Stimulated activated CD4-positive, alpha-beta T cell treated with anti-CD3 and anti-CD28 coated beads, Interleukin-4, amount 100 ng/mL, for 24 hours (primary cell): ENCODE data around the gene SDSL.

ENCODE experiments used
- DNase-seq: peaks from one replicate; pipeline ENCODE4 v3.0.0-alpha.2; 2020

The SDSL gene

DNA sequence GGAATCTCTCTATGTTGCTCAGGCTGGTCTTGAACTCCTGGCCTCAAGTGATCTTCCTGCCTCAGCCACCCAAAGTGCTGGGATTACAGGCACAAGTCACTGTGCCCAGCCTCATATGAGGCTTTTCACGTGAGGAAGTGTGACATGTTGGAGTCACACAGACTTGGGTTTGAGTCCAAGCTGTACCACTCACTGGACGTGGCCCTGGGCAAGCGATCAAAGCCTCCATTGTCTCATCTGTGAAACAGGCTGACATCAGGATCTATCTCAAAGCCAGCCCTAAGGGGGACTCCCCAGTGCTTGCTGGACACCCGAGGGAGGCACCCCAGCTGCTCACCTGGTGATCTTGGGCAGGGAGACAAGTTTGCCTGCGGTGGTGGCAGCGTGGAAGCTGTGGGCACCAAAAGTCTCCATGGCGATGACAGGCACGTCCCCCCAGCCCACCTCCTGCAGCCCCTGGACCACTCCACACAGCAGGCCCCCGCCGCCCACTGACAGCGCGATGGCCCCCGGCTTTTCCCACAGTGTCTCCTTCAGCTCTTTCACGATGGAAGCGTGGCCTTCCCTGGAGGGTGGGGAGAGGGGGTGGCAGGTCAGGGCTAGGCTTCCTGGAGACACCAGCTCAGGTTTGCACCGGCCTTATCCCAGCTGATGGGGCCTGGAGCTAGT, 25.2 kb upstream of the SDSL start:
- DNase-seq: no peak

DNA sequence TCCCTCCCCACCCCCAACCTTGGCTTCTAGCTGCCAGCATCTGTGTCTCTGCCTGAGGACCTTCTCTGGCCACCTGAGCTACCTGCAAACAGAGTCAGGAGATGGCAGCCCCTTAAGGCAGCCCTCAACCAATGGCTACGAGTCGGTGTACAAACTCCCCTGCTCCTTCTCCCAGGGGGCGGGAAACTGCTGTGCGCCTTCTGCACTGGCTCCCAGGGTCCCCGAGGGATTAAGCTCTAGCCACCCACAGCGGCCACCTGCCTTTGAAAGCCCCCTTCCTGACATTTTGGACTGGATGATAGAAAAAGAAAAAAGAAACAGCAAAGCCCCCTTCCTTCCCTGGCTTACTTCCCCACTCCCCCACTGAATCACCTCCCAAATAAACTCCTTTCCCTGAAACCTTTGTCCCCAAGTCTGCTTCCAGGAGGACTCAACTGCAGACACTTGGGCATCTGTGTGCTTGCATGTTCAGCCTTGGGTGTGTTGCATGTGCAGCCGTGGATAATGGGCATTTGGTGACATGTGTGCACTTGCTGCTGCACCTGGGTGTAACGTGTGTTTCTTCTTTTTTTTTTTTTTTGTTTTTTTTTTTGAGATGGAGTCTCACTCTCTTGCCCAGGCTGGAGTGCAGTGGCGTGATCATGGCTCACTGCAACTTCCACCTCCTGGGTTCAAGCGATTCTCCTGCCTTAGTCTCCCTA, 24.5 kb upstream of the SDSL start:
- DNase-seq: no peak

DNA sequence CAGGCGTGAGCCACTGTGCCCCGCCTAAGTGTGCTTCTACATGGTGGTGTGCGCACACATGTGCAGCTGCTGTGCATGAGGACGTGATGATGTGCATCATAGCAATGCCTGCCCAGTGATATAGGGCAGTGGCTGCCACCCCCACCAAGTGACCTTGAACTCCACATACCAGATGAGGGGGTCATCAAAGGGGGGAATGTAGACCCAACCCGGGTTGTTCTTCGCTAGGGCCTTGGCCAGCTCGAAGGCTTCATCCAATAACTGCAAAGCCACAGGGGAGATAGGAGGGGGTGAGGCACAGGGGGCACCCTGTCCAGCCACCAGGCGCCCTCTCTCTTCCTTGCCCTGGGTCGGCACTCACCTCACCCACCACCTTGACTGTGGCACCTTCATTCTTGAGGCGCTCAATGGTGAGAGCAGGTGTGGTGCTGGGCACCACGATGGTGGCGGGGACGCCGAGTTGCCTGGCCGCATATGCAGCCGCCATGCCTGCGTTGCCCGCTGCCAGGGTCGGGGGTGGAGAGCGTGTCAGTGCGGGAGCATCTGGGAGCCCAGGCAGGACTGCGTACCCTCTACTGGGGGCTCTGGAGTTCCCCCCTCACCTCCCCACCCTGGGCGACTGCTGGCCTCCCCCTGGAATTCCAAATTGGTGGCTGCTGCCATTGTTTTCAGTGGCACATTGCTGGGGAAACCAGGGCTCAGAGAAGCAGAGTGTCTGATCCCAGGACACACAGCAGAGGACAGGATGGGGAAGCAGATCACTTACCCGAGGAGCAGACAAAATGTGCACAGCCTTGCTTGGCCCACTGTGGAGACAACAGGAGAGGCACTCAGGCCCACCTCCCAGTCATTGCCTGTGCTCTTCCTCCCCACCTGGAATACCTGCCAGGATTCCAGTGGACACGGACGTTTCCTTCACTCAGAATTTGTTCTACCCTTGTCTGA, 23.6 kb upstream of the SDSL start:
- DNase-seq: no peak

DNA sequence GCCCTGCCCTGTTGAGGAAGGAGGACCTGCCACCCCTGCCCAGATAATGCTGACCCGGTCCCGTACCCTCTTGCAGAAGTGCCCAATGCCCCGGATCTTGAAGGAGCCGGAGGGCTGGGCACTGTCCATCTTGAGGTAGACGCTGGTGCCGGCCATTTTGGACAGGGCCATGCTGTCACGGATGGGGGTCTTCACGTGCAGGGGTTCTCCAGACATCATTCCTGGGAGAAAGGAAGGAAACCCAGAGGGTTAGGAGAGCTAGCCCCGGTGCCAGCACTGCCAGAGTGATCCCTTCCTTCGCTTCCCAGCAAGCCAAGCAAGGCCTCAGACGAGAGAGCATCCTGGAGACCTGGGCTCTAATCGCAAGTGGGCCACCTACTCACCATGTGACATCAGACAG, 22.7 kb upstream of the SDSL start:
- DNase-seq: no peak

DNA sequence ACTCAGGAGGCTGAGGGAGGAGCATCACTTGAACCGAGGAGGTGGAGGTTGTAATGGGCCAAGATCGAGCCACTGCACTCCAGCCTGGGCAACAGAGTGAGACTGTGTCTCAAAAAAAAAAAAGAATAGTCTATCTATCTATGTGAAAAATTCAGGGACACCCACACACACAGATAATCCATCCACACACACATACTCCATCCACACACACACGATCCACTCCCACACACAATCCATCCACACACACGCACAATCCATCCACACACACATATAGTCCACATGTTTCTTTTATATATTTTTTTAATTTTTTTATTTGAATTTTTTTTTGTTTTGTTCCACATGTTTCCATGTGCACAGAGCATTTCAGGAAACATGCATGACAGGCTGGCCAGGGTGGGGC, 21.8 kb upstream of the SDSL start:
- no peak for DNase-seq

DNA sequence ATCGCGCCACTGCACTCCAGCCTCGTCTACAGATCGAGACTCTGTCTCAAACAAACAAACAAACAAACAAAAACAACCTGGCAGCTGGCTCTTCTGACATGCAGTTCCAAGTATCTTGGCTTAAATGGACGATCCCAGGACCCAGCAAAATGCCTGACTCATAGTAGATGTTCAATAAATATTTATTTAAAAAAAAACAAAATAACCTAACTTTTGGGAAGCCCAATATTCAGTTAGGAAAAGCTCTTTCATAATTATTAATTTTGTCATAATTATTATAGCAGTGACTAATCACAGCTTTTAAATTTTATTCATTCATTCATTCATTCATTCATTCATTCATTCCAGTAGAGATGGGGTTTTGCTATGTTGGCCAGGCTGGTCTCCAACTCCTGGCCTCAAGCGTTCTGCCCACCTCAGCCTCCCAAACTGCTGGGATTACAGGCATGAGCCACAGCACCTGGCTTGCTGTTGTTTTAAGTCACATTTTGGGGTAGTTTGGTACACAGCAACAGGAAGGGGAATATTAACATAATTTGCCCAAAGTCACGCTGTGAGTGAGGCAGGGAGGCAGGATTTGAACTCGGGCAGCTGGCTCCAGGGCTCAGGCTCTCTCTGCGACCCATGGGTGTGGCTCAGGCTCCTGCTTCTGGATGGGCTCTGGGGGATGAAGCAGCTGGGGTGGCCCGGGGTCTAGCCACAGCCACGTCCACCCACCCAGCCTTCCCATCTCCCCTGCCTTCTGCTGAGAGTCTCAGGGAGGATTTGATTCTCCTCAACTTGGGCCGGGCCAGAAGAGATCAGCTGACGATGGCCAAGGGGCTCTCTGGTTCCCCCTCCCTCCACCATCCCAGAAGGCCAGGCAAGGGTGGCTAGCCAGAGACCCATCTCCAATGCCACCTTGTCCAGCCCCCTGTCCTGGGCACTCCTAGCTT, 20.8 kb upstream of the SDSL start:
- no peak for DNase-seq

DNA sequence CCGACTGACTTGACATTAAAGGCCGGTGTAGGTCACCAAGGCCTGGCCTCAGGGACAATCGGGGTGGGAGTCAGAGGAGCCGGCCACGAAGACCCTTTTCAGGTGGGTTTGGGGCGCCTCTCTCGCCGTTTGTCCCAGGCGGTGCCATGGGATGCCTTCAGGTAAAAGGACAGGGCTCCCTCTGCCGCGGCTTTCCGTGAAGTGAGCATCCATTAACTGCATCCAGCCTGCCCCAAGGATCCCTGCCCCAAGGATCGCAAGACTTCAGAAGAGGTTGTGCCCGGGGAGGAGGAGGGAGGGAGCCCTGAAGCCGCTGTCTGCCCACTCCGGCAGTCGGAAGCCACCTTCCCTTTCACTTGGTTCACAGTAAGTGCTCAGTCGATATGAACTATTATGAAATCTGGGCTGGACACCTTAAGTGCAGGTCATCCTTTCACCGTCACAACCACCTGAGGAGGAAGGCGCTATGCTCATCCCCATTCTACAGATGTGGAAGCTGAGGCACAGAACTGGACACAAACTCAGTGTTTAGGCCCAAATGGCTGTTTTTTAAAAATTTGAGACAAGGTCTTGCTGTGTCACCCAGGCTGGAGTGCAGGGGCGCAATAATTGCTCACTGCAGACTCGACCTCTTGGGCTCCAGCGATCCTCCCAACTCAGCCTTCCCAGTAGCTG, 19.5 kb upstream of the SDSL start:
- no peak for DNase-seq

DNA sequence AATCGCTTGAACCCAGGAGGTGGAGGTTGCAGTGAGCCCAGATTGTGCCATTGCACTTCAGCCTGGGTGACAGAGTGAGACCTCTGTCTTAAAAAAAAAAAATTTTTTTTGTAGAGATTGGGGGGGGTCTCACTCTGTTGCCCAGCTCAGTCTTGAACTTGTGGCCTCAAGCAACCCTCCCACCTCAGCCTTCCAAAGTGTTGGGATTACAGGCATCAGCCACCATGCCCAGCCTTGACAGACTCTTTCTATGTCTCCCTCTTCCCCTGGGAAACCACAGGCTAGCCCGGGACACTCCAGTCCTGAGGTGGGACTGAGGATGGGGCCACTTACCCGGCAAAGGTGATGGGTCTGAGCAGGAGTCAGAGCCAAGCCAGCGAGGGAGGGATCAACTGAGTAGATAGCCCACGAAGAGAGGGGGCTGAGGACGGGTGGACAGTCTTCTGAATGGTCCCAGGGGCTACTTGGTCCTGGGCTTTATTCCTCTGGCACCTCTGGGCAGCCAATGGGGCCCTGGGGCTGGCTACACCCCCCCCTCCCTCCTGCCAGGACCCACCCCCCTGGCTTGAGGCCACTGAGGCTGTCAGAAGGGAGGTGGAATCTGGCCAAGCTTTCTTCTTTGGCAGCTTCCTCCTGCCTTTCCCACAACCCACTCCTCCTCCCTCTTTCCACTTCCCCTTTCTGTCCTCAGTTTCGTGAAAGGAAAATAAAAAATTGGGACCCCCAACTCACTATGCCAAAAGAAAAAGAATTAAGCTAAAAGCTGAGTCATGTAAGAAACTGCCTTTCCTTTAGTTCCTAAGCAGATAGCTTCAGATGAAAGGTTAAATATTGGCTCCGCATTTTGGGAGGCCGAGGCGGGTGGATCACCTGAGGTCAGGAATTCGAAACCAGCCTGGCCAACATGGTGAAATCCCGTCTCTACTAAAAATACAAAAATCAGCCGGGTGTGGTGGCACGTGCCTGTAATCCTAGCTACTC, 18.5 kb upstream of the SDSL start, which contains the start of gene SDS:
TSS of gene SDS (minus strand) at position 453 of the 981 bp plus-strand sequence. CDS start 4,179 bp downstream, outside the sequence.
- DNase-seq: no peak

DNA sequence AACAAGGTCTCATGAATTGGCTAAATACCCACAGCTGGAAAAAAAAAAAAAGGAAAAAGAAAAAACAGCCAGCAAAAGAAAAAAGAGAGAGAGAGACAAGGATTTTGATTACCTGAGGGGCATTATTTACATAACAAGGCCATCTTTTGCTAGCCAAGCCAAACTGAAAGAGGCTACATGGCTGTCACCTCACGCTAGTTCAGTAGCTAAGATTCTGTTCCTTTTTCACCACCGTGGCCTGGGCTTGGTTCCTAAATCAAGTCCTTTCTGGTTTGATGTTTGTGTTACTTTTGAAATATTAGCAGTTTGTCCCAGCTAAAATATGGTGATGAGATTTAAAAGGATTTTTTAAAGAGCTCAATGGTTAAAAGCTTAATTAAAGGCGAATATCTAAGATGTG, 16.5 kb upstream of the SDSL start:
- no peak for DNase-seq

DNA sequence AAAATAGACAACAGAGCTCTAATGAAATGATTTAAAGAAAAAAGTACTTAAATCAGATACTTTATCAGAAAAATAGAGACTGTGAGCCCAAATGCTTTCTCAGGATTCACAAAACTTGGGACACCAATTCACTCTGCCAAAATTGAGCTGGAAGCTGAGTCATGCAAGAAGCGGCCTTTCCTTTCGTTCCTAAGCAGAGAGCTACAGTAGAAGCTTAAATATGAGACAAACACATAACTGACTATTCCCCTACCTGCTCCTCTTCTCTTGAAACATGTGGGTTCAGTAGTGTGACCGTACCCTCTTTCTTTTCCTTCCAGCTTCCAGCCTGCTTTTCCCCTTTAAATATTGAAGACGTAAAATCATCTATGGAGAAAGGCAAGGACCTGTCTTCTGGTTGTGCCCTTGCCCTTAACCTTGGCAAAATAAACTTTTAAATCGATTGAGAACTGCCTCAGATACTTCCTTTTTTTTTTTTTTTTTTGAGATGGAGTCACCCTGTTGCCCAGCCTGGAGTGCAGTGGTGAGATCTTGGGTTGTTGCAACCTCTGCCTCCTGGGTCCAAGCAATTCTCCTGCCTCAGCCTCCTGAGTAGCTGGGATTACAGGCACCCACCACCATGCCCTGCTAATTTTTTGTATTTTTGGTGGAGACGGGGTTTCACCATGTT, 14.1 kb upstream of the SDSL start:
- no peak for DNase-seq

DNA sequence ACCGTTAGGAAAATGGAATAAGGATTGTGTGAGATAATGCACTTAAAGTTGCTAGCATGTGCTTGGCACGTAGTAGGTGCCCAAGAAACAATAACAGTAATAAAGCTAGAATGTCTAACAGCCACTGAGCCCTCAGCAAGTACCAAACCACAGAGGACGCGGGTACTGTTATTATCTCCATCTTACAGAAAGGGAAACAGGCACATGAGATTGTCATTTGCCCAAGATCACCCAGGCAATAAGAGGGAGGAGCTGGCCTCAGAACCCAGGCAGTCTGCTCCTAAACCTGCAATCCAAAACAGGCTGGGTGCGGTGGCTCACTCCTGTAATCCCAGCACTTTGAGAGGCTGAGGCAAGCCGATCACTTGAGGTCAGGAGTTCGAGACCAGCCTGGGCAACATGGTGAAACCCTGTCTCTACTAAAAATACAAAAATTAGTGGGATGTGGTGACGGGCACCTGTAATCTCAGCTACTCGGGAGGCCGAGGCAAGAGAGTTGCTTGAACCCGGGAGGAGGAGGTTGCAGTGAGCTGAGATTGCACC, 13.4 kb upstream of the SDSL start:
- no peak for DNase-seq

DNA sequence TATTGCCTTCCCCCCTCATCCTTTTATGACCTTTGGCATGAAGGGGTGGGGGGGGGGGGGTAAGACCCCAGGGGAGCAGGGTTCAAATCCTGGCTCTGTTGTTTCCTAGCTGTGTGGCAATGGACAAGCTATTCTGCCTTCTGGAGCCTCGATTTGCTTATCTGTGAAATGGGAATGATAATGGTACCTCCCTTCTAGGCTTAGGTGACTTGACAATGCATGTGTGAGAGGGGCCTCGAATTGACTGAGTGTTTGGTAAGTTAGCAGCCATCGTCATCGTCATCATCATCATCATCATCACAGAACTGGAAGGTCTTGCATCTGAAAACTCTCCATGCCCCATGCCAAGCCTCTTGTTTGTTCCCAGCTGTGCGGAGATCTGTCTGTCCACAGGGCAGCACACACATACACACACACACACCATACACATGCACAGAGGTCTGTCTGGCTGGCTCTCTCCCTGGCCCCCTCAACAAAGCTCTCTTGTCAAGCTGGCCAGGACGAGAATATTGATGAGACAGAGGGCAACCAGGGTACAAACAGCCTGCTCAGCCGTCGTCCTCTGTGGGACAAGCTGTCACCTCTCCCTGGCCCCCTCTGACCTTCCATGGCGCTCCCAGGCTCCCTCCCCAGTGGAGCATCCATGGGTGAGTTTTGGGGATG, 12.6 kb upstream of the SDSL start:
- no peak for DNase-seq

DNA sequence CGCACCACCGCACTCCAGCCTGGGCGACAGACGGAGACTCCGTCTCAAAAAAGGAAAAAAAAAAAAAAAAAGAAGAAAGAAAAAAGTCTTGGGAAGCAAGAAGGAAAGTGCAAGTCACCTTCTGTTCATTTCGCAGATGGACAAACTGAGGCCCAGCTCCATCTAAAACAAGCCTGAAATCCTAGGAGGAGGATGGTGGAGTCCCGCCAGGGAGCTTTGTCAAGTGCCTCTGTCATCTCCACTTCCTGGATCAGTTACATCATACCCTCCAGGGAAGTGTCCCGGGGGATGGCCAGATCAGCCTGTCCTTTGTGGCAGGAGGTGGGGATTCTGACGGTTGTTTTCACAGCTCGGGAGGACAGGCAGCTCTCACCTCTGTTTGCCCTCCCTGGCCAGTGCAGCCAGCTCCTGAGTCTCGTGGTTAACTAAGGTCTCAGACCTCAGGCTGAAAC, 8.7 kb upstream of the SDSL start:
- no peak for DNase-seq

DNA sequence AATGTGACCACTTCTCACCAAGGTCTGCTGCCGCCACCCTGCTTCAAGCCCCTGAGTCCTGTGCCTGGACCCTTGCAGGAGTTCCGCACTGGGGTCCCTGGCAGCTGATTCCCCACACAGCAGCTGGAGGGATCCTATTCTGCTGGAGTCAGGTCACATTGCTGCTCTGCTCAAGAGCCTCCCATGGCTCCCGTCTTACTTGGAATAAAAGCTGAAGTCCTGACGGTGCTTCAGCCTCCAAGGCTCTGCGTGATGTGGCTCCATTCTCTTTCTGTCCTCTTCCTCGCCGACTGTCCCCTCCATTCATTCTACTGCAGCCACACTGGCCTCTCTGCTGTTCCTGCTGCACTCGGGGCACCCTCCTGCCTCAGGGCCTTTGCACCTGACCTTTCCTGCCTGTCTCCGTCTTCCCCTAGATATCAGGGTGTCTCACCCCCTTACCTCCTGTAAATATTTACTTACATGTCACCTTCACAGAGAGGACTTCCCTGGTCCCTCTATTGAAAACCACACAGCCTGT, 7.6 kb upstream of the SDSL start:
- no peak for DNase-seq

DNA sequence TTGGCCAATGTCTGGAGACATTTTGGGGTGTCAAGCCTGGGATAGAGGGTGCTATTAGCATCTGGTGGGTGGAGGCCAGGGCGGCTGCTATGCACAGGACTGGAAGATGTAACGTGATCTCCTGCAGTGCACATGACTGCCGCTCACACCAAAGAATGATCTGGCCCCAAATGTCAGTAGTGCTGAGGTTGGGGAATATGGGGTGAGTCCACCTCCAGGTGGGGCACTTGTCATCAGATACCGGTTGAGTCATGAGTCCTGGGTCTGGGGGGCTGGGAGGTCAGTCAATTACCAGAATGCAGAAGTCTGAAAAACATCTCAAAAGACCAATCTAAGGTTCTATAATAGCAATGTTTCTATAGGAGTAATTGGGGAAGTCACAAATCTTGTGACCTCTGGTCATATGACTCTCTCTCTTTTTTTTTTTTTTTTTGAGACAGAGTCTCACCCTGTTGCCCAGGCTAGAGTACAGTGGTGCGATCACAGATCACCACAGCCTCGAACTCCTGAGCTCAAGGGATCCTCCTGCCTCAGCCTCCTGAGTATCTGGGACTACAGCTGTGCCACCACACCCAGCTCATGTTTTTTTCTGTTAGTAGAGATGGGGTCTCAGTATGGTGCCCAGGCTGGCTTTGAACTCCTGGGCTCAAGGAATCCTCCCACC, 6.0 kb upstream of the SDSL start:
- DNase-seq: no peak

DNA sequence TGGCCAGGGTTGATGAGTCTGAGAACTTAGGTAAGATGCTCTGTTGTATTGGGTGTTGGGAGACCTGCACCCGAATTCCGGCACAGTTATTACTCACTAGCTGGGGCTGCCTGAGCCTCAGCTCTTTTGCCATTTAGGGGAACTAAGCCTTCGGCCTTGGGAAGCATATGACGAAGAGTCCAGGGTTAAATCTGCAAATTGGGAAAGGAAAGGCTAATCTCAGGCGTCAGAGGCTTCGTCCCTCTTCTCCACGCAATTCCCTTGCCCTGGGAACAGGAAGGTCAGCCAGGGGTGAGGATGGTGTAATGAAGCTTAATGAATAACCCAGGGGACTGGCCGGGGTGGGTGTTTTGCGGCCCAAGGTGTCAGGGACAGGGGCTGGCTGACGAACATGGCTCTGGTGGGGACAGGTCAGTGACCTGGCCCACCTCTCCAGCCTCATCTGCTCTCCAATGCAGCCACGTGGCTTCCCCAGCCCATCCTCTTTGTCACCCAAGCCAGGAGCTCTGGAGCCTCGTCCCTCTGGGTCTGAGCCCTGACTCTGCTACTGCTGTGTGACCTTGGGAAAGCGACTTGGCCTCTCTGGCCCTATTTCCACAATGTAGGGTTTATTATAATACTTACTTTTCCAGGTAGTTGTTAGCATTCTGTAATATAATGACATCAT, 3.8 kb upstream of the SDSL start:
- DNase-seq: no peak

DNA sequence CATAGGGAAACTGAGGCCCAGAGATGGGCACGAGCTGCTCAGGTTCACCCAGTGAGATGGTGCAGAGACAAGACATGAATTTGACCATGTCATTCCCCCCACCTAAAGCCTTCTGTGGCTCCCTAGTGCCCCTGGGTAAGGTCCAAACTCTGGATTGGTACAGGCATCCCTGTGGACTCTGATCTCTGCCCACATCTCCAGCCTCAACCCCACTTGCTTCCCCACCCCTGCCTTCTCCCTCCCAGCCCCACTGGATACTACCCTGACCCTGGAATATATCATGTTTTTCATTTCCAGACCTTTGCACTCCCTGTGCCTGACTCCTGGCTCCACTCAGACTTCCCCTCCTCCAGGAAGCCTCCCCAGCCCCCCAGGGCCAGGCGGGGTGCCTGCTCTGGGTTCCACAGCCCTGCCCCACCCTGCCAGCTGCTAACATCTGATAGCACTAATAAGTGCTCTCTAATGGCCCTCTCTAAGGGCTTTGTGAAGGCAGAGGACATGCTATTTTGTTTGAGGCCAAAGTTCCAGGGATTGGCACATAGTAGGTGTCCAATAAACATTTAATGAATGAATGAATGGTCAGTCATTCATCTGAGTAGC, 1.1 kb upstream of the SDSL start:
- DNase-seq: no peak
